Heart right ventricle (tissue), 16 donors: Measurements from ENCODE around the gene SYNDIG1. TPM values are rescaled to one million over a fixed set of nuclear protein-coding genes. Genes with fewer than 3 reads are reported as not detected.

Source experiments
- ATAC-seq, 8 donors: fragments of 200-7000 bp; cut with Tn5 transposase; one replicate each; pipeline ENCODE4 v1.9.1; 2020; ENCODE audit warnings: mild to moderate bottlenecking in 8 of 8, moderate library complexity in 8 of 8, moderate number of reproducible peaks in 1 of 8
- DNase-seq, 2 donors: peaks; one replicate each; pipeline ENCODE4 v3.0.0-alpha.2; 2020
- H3K27ac ChIP-seq, 10 donors: fragments of 200-600 bp; sonication (generic) in 2 of 10; one replicate each; pipeline versions ENCODE4 v1.5.0 to v1.8.0; 2020 to 2022; ENCODE audit warnings: mild to moderate bottlenecking in 3 of 10
- H3K27me3 ChIP-seq, 7 donors: fragments of 200-600 bp; one replicate each; pipeline ENCODE4 v1.8.0; 2021 to 2022; ENCODE audit warnings: mild to moderate bottlenecking in 2 of 7
- H3K36me3 ChIP-seq, 9 donors: fragments of 200-600 bp; sonication (generic) in 1 of 9; one replicate each; pipeline versions ENCODE4 v1.5.0 to v1.8.0; 2020 to 2022; ENCODE audit warnings: mild to moderate bottlenecking in 2 of 9
- H3K4me1 ChIP-seq, 9 donors: fragments of 200-600 bp; sonication (generic) in 1 of 9; one replicate each; pipeline versions ENCODE4 v1.5.0 to v1.8.0; 2020 to 2022; ENCODE audit warnings: mild to moderate bottlenecking in 4 of 9
- H3K4me3 ChIP-seq, 10 donors: fragments of 200-600 bp; sonication (generic) in 2 of 10; one replicate each; pipeline versions ENCODE4 v1.5.0 to v1.8.0; 2020 to 2022; ENCODE audit warnings: mild to moderate bottlenecking in 7 of 10, moderate library complexity in 2 of 10
- H3K9me3 ChIP-seq, 11 donors: fragments of 200-600 bp in 10 of 11; sonication (generic) in 2 of 11; one replicate each; pipeline versions ENCODE4 v1.5.0 to v1.8.0; 2013 to 2022; ENCODE audit warnings: mild to moderate bottlenecking in 2 of 11, control low read depth in 1 of 11, moderate library complexity in 1 of 11
- CTCF ChIP-seq, 9 donors: fragments of 200-600 bp; sonication (generic) in 2 of 9; IDR thresholded peaks; one replicate each; pipeline versions ENCODE4 v1.5.0 to v1.8.0; 2021 to 2022; ENCODE audit warnings: antibody characterized with exemption in 9 of 9, mild to moderate bottlenecking in 5 of 9, moderate library complexity in 1 of 9
- WGBS, 2 donors: extraction: QIAGEN DNeasy Blood & Tissue Kit; methylation state at CpG; one replicate each; pipeline ENCODE4 v1.1.7; 2013; ENCODE audit warnings: inconsistent platforms in 1 of 2; 5-methylcytosine and 5-hydroxymethylcytosine counted together
- intact Hi-C, 10 donors: fragments of 100-400 bp; cut with DNase I; formaldehyde crosslinking; loops; one replicate each; pipeline versions ENCODE4 v1.11.1 to v1.14.2; 2022
- long read RNA-seq, 3 donors: library from polyadenylated mRNA; unstranded; transcript quantifications; one replicate each; pipeline ENCODE4 v2.0.0, GENCODE V29; 2020 to 2021
- polyA plus RNA-seq, 2 donors: library from polyadenylated mRNA; stranded (reverse); fragments of 200-250 nt; gene quantifications; one replicate each; pipeline ENCODE4 v1.2.3, GENCODE V29; 2013
- total RNA-seq, 10 donors: library from RNA; stranded (reverse); fragmentation: NEBNext Ultra II Directional in 3 of 10; extraction: Animal tissue kit (Norgen Biotek cat#: 25700) in 3 of 10; gene quantifications; one replicate each; pipeline versions ENCODE4 v1.2.1 to v1.2.4, GENCODE V29; 2021 to 2023
- donor health status: Arrhythmogenic right ventricular cardiomyopathy.
- donor health status: ischemic (EF 13 %, LVEDD 7.1; RV severe dilation, severe dysfunction).
- donor health status: healthy with polysubstance abuse.
- donor health status: DM: no; HTN: yes; CAD: no.
- donor health status: DM: no; HTN: no; CAD: no.
- donor health status: ischemic (EF 25% LVEDD 6.9; RV normal size, moderate dysfunction).
- donor health status: ischemic (EF 25% LVEDD 5.7; RV mildly dilated, moderate dysfunction).
- donor health status: healthy.
- donor health status: DM: yes; HTN: yes; CAD: no.
- donor health status: Ischemic cardiomyopathy.
- donor health status: ischemic (EF 35%, LVEDD 5.7; RV mildly dilated, moderate dysfunction).
- donor health status: nonischemic (EF 11% LVEDD 7.7; RV severe dilation, severe dysfunction).
- donor health status: DM: yes; HTN: yes; CAD: no.
- donor health status: PGD.
- donor health status: ischemic (EF 29% LVEDD 5.4; RV normal size, mild dysfunction).
- donor health status: nonischemic (EF 23%, LVEDD 6.1; RV moderate dilation, normal function).

SYNDIG1 gene
- total RNA-seq: 10 to 100 TPM in 9 of 10 donors, 1 to 10 TPM in 1; 8.7 to 34.7 (median 22.6) TPM
- polyA plus RNA-seq: 10 to 100 TPM in 1 of 2 donors, 1 to 10 TPM in 1; 8.6 to 13.1 TPM
- long read RNA-seq, donor 1, transcript SYNDIG1-201 (4 exons, 2,522 nt): major isoform, 26 of 44 reads
- long read RNA-seq, donor 1, partial matches to known transcripts: 4 of 44 reads
- long read RNA-seq, donor 1, other reads (novel, unspliced or antisense): 14 of 44 reads
- long read RNA-seq, donor 2, transcript SYNDIG1-201 (4 exons, 2,522 nt): major isoform, 24 of 47 reads
- long read RNA-seq, donor 2, partial matches to known transcripts: 7 of 47 reads
- long read RNA-seq, donor 2, other reads (novel, unspliced or antisense): 16 of 47 reads
- long read RNA-seq, donor 3, partial matches to known transcripts: 5 of 17 reads
- long read RNA-seq, donor 3, other reads (novel, unspliced or antisense): 9 of 17 reads

DNA sequence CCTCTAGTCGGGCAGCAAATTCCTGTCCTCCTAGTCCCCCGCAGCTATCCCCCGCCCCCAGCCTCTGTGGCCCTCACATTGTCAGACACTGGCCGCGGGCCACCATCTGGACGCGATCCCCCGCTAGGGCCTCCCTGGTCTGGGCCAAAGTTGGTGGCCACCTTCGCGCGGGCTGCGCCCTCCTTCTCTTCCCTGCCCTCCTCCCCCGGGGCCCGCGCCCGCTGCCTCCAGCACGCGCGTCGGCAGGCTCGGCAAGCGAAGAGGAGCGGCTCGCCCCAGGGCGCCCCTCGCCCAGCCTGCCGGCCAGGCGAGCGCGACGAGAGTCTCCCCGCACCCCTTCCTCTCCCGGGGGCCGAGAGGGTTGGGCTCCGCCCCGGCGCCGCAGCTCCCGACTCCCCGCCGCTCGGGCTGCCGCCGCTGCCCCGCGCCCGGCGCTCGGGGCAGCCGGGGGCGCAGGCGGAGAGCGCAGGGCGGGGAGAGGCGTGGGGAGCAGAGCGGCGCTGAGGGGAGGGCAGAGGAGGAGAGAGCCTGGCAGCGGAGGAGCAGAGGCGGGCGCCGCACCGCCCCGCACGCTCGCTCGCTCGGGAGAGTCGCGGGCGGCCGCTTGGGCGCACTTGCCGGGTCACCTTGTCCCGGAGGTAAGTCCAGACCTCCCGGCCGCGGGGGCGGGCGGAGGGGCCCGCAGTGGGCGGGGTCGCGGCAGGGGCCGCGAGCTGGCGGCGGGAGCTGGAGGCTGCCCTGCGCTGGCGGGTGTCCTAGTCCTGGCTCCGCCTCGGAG lies at the start of gene SYNDIG1:
TSS of gene SYNDIG1 (plus strand) at position 514 of the 778 bp plus-strand sequence. CDS start 73,469 bp downstream, outside the sequence.
- DNase-seq: peak; percentile 24 to 54
- 0 to 1% methylated on average over 64 to 90 of the region's 91 CpGs for WGBS, 2 donors
- Histone ChIP-seq H3K4me1 (peaks cover 0 to 41% (median 9%) of the 10 kb centered on the region in 9 donors), H3K27ac (peak within 1 kb of the TSS; percentile 20 to 92 (median 77)), H3K27me3 (peaks cover 0 to 63% (median 45%) of the 10 kb centered on the region in 7 donors), H3K9me3 (no peaks in the 10 kb centered on the region), H3K36me3 (no peaks in the 10 kb centered on the region), H3K4me3 (peak within 1 kb of the TSS; percentile 38 to 65 (median 58))
- peak; percentile 37 to 77 (median 51) for ATAC-seq
- intact Hi-C loops: loop anchor here in 3 of 10 donors (5.0 to 10.0 kb wide), 2 partner anchors 33 to 315 kb away; no protein-coding TSS in a partner anchor
- TF ChIP-seq CTCF (IDR thresholded peaks at IDR 0.05): no peak

DNA sequence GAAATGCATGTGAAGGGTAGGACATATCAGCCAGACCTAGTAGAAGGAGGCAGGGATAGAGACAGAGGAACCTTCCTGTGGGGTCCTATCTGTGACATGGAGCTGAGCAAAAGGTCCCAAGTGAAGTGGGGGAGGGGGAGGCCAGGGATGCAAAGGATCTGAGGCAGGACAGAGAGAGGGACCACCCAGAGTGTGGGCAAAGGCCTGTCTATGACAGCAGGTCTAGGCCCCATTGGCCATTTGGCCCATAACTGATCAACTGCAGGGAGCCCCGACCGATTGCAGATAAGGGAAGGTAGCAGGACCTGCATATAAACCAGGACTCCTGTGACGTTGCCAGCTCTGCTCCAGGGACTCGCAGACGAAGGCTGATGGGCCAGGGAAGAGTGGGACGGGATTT lies 49.6 kb upstream of the SYNDIG1 start:
- H3K27ac ChIP-seq: no peak overlapping the region
- ATAC-seq (no peak), DNase-seq (no peak)
- H3K4me1 ChIP-seq: peaks cover 0 to 8% (median 0%) of the 10 kb centered on the region in 9 donors
- intact Hi-C loops: no loop called here
- WGBS, 2 donors: 81% methylated on average over 6 of the region's 6 CpGs
- TF ChIP-seq CTCF (IDR thresholded peaks at IDR 0.05): no peak
- peaks cover 0 to under 1% (median 0%) of the 10 kb centered on the region in 7 donors for H3K27me3 ChIP-seq
- H3K4me3 ChIP-seq: no peak overlapping the region
- H3K9me3 ChIP-seq: peaks cover 0 to 22% (median 3%) of the 10 kb centered on the region in 11 donors
- H3K36me3 ChIP-seq: no peaks in the 10 kb centered on the region

GRCh38 chr20:24420567-24420966 lies 48.9 kb upstream of the SYNDIG1 start:
- Histone ChIP-seq H3K27ac (no peak overlapping the region), H3K4me3 (no peak overlapping the region), H3K36me3 (no peaks in the 10 kb centered on the region), H3K27me3 (peaks cover 0 to 6% (median 0%) of the 10 kb centered on the region in 7 donors), H3K9me3 (peaks cover 0 to 14% (median 0%) of the 10 kb centered on the region in 11 donors), H3K4me1 (peaks cover 0 to 8% (median 0%) of the 10 kb centered on the region in 9 donors)
- no peak for TF ChIP-seq CTCF (IDR thresholded peaks at IDR 0.05)
- 70 to 75% methylated on average over 4 of the region's 4 CpGs for WGBS, 2 donors
- intact Hi-C loops: no loop called here
- DNase-seq (no peak), ATAC-seq (no peak)

GRCh38 chr20:24421071-24421470 lies 48.4 kb upstream of the SYNDIG1 start:
- no peak for TF ChIP-seq CTCF (IDR thresholded peaks at IDR 0.05)
- ATAC-seq (no peak), DNase-seq (no peak)
- Histone ChIP-seq H3K27ac (no peak overlapping the region), H3K9me3 (peaks cover 0 to 9% (median 0%) of the 10 kb centered on the region in 11 donors), H3K36me3 (no peaks in the 10 kb centered on the region), H3K4me1 (peaks cover 0 to 8% (median 0%) of the 10 kb centered on the region in 9 donors), H3K4me3 (no peak overlapping the region), H3K27me3 (peaks cover 0 to 6% (median 0%) of the 10 kb centered on the region in 7 donors)
- intact Hi-C loops: no loop called here
- WGBS, 2 donors: 80 to 83% methylated on average over 9 of the region's 9 CpGs
